CD4-positive, alpha-beta T cell (primary cell): ENCODE measurements around the gene MYO9A. TPM values are rescaled to one million over a fixed set of nuclear protein-coding genes. Genes with fewer than 3 reads are reported as not detected.

Experiments
- ATAC-seq: fragments of 200-7000 bp; cut with Tn5 transposase; one replicate; pipeline ENCODE4 v1.10.0; 2022; ENCODE audit warnings: mild to moderate bottlenecking; ENCODE audit not compliant: poor library complexity
- CTCF ChIA-PET: fragments of 350-600 bp; sonication (Branson Sonifier 250); formaldehyde crosslinking; loops from one replicate; lab custom pipeline; 2021; ENCODE audit warnings: antibody characterized with exemption, inconsistent platforms; lab: Charles Lee
- POLR2A ChIA-PET: fragments of 350-600 bp; sonication (Branson Sonifier 250); formaldehyde crosslinking; loops from one replicate; lab custom pipeline; 2021; ENCODE audit warnings: antibody characterized with exemption, inconsistent platforms; lab: Charles Lee
- DNase-seq, 14 experiments: peaks; one replicate each; pipeline ENCODE4 v3.0.0-alpha.2; 2013 to 2020; ENCODE audit warnings: mixed read lengths in 2 of 14
- H3K27ac ChIP-seq, 2 donors: one replicate each; pipeline versions ENCODE4 v1.5.1 to v1.7.0; 2013; ENCODE audit warnings: low read length in 2 of 2, low read depth in 1 of 2, mild to moderate bottlenecking in 1 of 2
- H3K27me3 ChIP-seq, 2 experiments: 1 replicate in 1 of 2; 2 replicates in 1 of 2; pipeline versions ENCODE4 v1.6.1 to v1.7.0; 2013; ENCODE audit warnings: low read length in 2 of 2, control low read depth in 1 of 2, mild to moderate bottlenecking in 1 of 2, moderate library complexity in 1 of 2; ENCODE audit not compliant: insufficient read depth in 2 of 2, control insufficient read depth in 1 of 2
- H3K36me3 ChIP-seq: one replicate; pipeline ENCODE4 v1.6.1; 2013; ENCODE audit warnings: low read length, control low read depth; ENCODE audit not compliant: insufficient read depth
- H3K4me1 ChIP-seq: one replicate; pipeline ENCODE4 v1.6.1; 2013; ENCODE audit warnings: low read length, control low read depth; ENCODE audit not compliant: insufficient read depth
- H3K4me3 ChIP-seq: one replicate; pipeline ENCODE4 v1.5.1; 2013; ENCODE audit warnings: mild to moderate bottlenecking, low read length, moderate library complexity
- H3K9me3 ChIP-seq, 2 experiments: 1 replicate in 1 of 2; 2 replicates in 1 of 2; pipeline versions ENCODE4 v1.6.1 to v1.7.0; 2013; ENCODE audit warnings: low read length in 2 of 2, mild to moderate bottlenecking in 2 of 2, control low read depth in 1 of 2, moderate library complexity in 1 of 2; ENCODE audit not compliant: control insufficient read depth in 1 of 2, insufficient read depth in 1 of 2
- H3K27ac Mint-ChIP-seq: one replicate; pipeline ENCODE4 v1.8.0; 2020; ENCODE audit warnings: mixed read lengths
- H3K27me3 Mint-ChIP-seq: one replicate; pipeline ENCODE4 v1.8.0; 2021; ENCODE audit warnings: mixed read lengths
- H3K36me3 Mint-ChIP-seq: one replicate; pipeline ENCODE4 v1.8.0; 2021; ENCODE audit warnings: low read depth, mixed read lengths
- H3K4me1 Mint-ChIP-seq: one replicate; pipeline ENCODE4 v1.8.0; 2021; ENCODE audit warnings: low read depth, mixed read lengths
- H3K4me3 Mint-ChIP-seq: one replicate; pipeline ENCODE4 v1.8.0; 2020; ENCODE audit warnings: mild to moderate bottlenecking, mixed read lengths
- H3K9me3 Mint-ChIP-seq: one replicate; pipeline ENCODE4 v1.8.0; 2020; ENCODE audit warnings: mixed read lengths
- CTCF ChIP-seq: fragments of 200-600 bp; IDR thresholded peaks from one replicate; pipeline ENCODE4 v1.8.0; 2022; ENCODE audit warnings: antibody characterized with exemption, mild to moderate bottlenecking
- intact Hi-C, 2 experiments: fragments of 100-400 bp; cut with DNase I in 1 of 2; cut with micrococcal nuclease in 1 of 2; formaldehyde crosslinking; loops; one replicate each; pipeline versions ENCODE4 v1.15.1 to v1.9.0; 2023 to 2025; cut with DNase I, micrococcal nuclease
- total RNA-seq, 174 experiments: library from RNA in 2 of 174; stranded (reverse) in 2 of 174; gene quantifications; one replicate each; pipeline ENCODE4 v1.2.3 and lab custom pipeline; 2021 to 2026

The MYO9A gene
- total RNA-seq, 2 experiments from 2014 or later = 23.4 to 29.1 TPM

GRCh38 chr15:72117486-72118016 is 399 bp downstream of the MYO9A start:
- intact Hi-C loops = loop anchor here (1.0 to 10.0 kb wide), 9 partner anchors 111 to 1517 kb away; partner anchors contain the start of genes PARP6 (in 2 of the 2), ADPGK (in 1 of the 2), BBS4 (in 1 of the 2) and HIGD2B (in 1 of the 2)
- no peaks in the 10 kb centered on the region for H3K27me3 ChIP-seq
- CTCF ChIA-PET = interaction anchor here (1.0 kb wide), 2 partner anchors 82 to 605 kb away, joined by 4 read pairs; no protein-coding TSS in a partner anchor
- POLR2A ChIA-PET = interaction anchor here (1.0 to 2.0 kb wide), 7 partner anchors 10 to 356 kb away, joined by 3 to 8 read pairs (median 4); no protein-coding TSS in a partner anchor
- peaks cover 15% of the 10 kb centered on the region for H3K4me1 ChIP-seq
- TF ChIP-seq CTCF = no peak
- H3K4me3 ChIP-seq = peak overlapping the region; percentile 74
- peak; percentile 8 to 80 (median 54) for DNase-seq
- Mint-ChIP-seq H3K4me1 (peaks cover 60% of the 10 kb centered on the region), H3K27me3 (no peaks in the 10 kb centered on the region), H3K4me3 (peak overlapping the region; percentile 98), H3K36me3 (peaks cover 13% of the 10 kb centered on the region), H3K27ac (peak overlapping the region; percentile 97), H3K9me3 (no peaks in the 10 kb centered on the region)
- no peaks in the 10 kb centered on the region for H3K9me3 ChIP-seq
- peak overlapping the region in 1 of 2 donors; percentile 68 for H3K27ac ChIP-seq
- H3K36me3 ChIP-seq = no peaks in the 10 kb centered on the region
- ATAC-seq = peak; percentile 30

GRCh38 chr15:72116731-72117485 is 1.0 kb downstream of the MYO9A start:
- intact Hi-C loops = loop anchor here in 1 of 2 experiments (5.0 to 10.0 kb wide), 5 partner anchors 255 to 1518 kb away; partner anchors contain the start of genes ADPGK, BBS4, HIGD2B and NEO1
- ChIA-PET CTCF (no interaction called here), POLR2A (interaction anchor here (0.7 to 2.0 kb wide), 4 partner anchors 10 to 356 kb away, joined by 3 to 8 read pairs (median 5); no protein-coding TSS in a partner anchor)
- peaks cover 13% of the 10 kb centered on the region for H3K36me3 Mint-ChIP-seq
- DNase-seq (peak in 7 of 14 experiments; percentile 1 to 49 (median 13)), ATAC-seq (peak; percentile 6)
- no peaks in the 10 kb centered on the region for H3K27me3 Mint-ChIP-seq
- Histone ChIP-seq H3K4me1 (peaks cover 15% of the 10 kb centered on the region), H3K27ac (peak overlapping the region in 1 of 2 donors; percentile 68), H3K9me3 (no peaks in the 10 kb centered on the region), H3K36me3 (no peaks in the 10 kb centered on the region), H3K27me3 (no peaks in the 10 kb centered on the region), H3K4me3 (peak overlapping the region; percentile 74)
- H3K4me1 Mint-ChIP-seq = peaks cover 60% of the 10 kb centered on the region
- no peak for TF ChIP-seq CTCF
- H3K27ac Mint-ChIP-seq = peak overlapping the region; percentile 97
- H3K9me3 Mint-ChIP-seq = no peaks in the 10 kb centered on the region
- peak overlapping the region; percentile 98 for H3K4me3 Mint-ChIP-seq

- Mint-ChIP-seq H3K27me3 (no peaks in the 10 kb centered on the region), H3K4me3 (peak overlapping the region; percentile 12), H3K27ac (no peak overlapping the region), H3K36me3 (peaks cover 13% of the 10 kb centered on the region), H3K4me1 (peaks cover 47% of the 10 kb centered on the region), H3K9me3 (no peaks in the 10 kb centered on the region)
- Histone ChIP-seq H3K36me3 (no peaks in the 10 kb centered on the region), H3K27me3 (no peaks in the 10 kb centered on the region), H3K4me1 (peaks cover 9% of the 10 kb centered on the region), H3K9me3 (no peaks in the 10 kb centered on the region), H3K27ac (no peak overlapping the region), H3K4me3 (no peak overlapping the region)
- ChIA-PET CTCF (interaction anchor here (1.0 kb wide), 1 partner anchor 160 kb away, joined by 4 read pairs; the partner anchor contains the start of gene PARP6), POLR2A (no interaction called here)
- ATAC-seq = no peak
- intact Hi-C loops = loop anchor here in 1 of 2 experiments (10.0 kb wide), 1 partner anchor 1521 kb away; the partner anchor contains the start of gene NPTN
- no peak for DNase-seq
- no peak for TF ChIP-seq CTCF
Measured at GRCh38 chr15:72113347-72114031, 4.5 kb downstream of the MYO9A start.
